ENCODE measurements around the gene SH3RF1. TPM values are rescaled to one million over a fixed set of nuclear protein-coding genes. Genes with fewer than 3 reads are reported as not detected.
"Not testable (repeated sequence)": the region's sequence is repeated elsewhere in the genome, so short reads cannot be mapped to it uniquely, and the experiment has no call there.

The SH3RF1 gene
- total and polyA plus RNA-seq, 8 donors, result 4.0 to 30.6 (median 12.7) TPM

- Histone ChIP-seq H3K27ac (peak overlapping the region in 2 of 4 donors; percentile 21 to 59), H3K4me1 (peaks cover 18 to 41% (median 40%) of the 10 kb centered on the region in 3 donors), H3K36me3 (no peaks in the 10 kb centered on the region), H3K9me3 (no peaks in the 10 kb centered on the region), H3K4me3 (no peak overlapping the region), H3K27me3 (no peaks in the 10 kb centered on the region)
- no peak for TF ChIP-seq CTCF (IDR thresholded peaks at IDR 0.05)
- no peak for DNase-seq
- peak; percentile 65 for FAIRE-seq
- ATAC-seq, result peak in 2 of 4 donors; percentile 18 to 29
- WGBS, 2 donors, result 48 to 63% methylated on average over 3 of the region's 3 CpGs
- intact Hi-C loops (cut with DNase I), result no loop called here
These were observed 65.5 kb downstream of the SH3RF1 start for GRCh38 chr4:169205075-169205743.

GRCh38 chr4:169203891-169204290, 66.9 kb downstream of the SH3RF1 start:
- TF ChIP-seq CTCF (IDR thresholded peaks at IDR 0.05), result no peak
- H3K4me1 ChIP-seq, result peaks cover 18 to 43% (median 43%) of the 10 kb centered on the region in 3 donors

GRCh38 chr4:169203278-169203677, 67.5 kb downstream of the SH3RF1 start:
- H3K36me3 ChIP-seq; H3K9me3 ChIP-seq; intact Hi-C loops (cut with DNase I); H3K4me3 ChIP-seq; H3K27me3 ChIP-seq; FAIRE-seq; DNase-seq; ATAC-seq: not testable (repeated sequence)
- H3K27ac ChIP-seq, result peak overlapping the region in 2 of 4 donors; percentile 2 to 59
- WGBS, 2 donors, result 87 to 90% methylated on average over 4 of the region's 4 CpGs
- H3K4me1 ChIP-seq, result peaks cover 18 to 43% (median 43%) of the 10 kb centered on the region in 3 donors

More at GRCh38 chr4:169203891-169204290, 66.9 kb downstream of the SH3RF1 start:
- FAIRE-seq (no peak), DNase-seq (no peak), ATAC-seq (peak in 3 of 4 donors; percentile 42 to 44 (median 43))
- Histone ChIP-seq H3K27me3 (no peaks in the 10 kb centered on the region), H3K4me3 (no peak overlapping the region), H3K36me3 (no peaks in the 10 kb centered on the region), H3K27ac (peak overlapping the region in 1 of 4 donors; percentile 59), H3K9me3 (no peaks in the 10 kb centered on the region)
- intact Hi-C loops (cut with DNase I), result no loop called here
- WGBS, 2 donors, result 58 to 60% methylated on average over 6 of the region's 6 CpGs

GRCh38 chr4:169202878-169203277, 67.9 kb downstream of the SH3RF1 start:
- Histone ChIP-seq H3K4me1 (peaks cover 18 to 43% (median 43%) of the 10 kb centered on the region in 3 donors), H3K9me3 (no peaks in the 10 kb centered on the region), H3K4me3 (no peak overlapping the region), H3K36me3 (no peaks in the 10 kb centered on the region), H3K27me3 (no peaks in the 10 kb centered on the region), H3K27ac (peak overlapping the region in 3 of 4 donors; percentile 2 to 59 (median 29))
- no peak for ATAC-seq
- FAIRE-seq, result no peak
- no peak for TF ChIP-seq CTCF (IDR thresholded peaks at IDR 0.05)
- WGBS, 2 donors, result 47 to 56% methylated on average over 1 of the region's 1 CpG
- intact Hi-C loops (cut with DNase I), result no loop called here
- no peak for DNase-seq

GRCh38 chr4:169202145-169202699, 68.5 kb downstream of the SH3RF1 start:
- 12 to 14% methylated on average over 3 of the region's 3 CpGs for WGBS, 2 donors
- intact Hi-C loops (cut with DNase I), result no loop called here
- no peaks in the 10 kb centered on the region for H3K36me3 ChIP-seq
- FAIRE-seq (no peak), DNase-seq (no peak), ATAC-seq (peak; percentile 38 to 63 (median 50))
- TF ChIP-seq CTCF (IDR thresholded peaks at IDR 0.05), result no peak
- H3K27me3 ChIP-seq, result no peaks in the 10 kb centered on the region
- H3K4me3 ChIP-seq, result no peak overlapping the region
- peaks cover 18 to 43% (median 43%) of the 10 kb centered on the region in 3 donors for H3K4me1 ChIP-seq
- H3K9me3 ChIP-seq, result no peaks in the 10 kb centered on the region
- H3K27ac ChIP-seq, result peak overlapping the region in 3 of 4 donors; percentile 29 to 59 (median 51)

Measured in pancreas (tissue), 10 donors.